ENCODE data around the gene TMED7.
A peak's percentile ranks its signal among the peaks of the same experiment; 100 is the strongest.

TMED7 gene

DNA sequence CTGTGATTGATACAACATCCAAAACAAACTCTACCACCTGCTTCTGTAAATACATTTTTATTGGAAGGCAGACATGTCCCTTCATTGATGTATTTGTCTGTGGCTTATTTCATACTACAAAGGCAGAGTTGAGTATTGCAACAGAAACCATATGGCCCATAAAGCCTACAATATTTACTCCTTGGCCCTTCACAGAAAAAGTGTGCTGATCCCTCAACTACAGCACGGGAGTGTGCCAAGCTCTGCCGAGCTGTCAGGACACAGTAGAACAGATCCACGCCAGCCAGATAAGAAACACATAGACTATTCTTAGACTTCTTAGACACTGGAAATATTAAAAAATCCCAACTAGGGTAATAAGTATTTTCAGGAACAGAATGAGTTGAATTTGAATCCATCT, 36.8 kb downstream of the TMED7 start:
- DNase-seq: no peak
- in situ Hi-C loops (cut with MboI; ENCODE audit: low pct_unique_long_range_greater_than_20kb, low sequenced_read_pairs): loop anchor here (25.0 kb wide), 1 partner anchor 502 kb away; no protein-coding TSS in a partner anchor

DNA sequence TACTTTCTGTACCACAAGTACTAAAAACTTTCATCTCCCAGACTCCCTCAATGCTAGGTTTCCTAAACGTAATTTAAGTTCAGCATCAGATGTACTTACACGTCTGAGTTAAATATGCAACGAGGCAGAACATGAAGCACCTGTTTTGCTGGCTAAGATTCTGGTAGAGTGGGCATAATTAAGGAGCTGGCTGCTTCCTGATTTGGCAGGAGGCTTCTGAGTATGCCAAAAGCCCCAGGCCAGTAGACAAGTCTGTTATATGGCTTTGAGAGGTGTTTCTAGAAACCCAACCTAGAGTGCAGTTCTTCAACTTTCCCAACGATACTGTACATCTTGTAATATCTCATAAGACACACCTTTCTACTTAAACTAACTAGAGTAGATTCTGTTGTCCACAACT, 37.2 kb downstream of the TMED7 start:
- DNase-seq: no peak
- in situ Hi-C loops (cut with MboI; ENCODE audit: low pct_unique_long_range_greater_than_20kb, low sequenced_read_pairs): loop anchor here (25.0 kb wide), 1 partner anchor 501 kb away; no protein-coding TSS in a partner anchor

GRCh38 chr5:115586525-115587146, 39.2 kb downstream of the TMED7 start:
- DNase-seq: peak; percentile 36
- in situ Hi-C loops (cut with MboI; ENCODE audit: low pct_unique_long_range_greater_than_20kb, low sequenced_read_pairs): loop anchor here (25.0 kb wide), 1 partner anchor 499 kb away; no protein-coding TSS in a partner anchor

GRCh38 chr5:115585265-115585664, 40.6 kb downstream of the TMED7 start:
- no peak for DNase-seq
- in situ Hi-C loops (cut with MboI; ENCODE audit: low pct_unique_long_range_greater_than_20kb, low sequenced_read_pairs): loop anchor here (25.0 kb wide), 1 partner anchor 498 kb away; no protein-coding TSS in a partner anchor

- in situ Hi-C loops (cut with MboI; ENCODE audit: low pct_unique_long_range_greater_than_20kb, low sequenced_read_pairs): loop anchor here (25.0 kb wide), 1 partner anchor 497 kb away; no protein-coding TSS in a partner anchor
- no peak for DNase-seq
These were observed 41.3 kb downstream of the TMED7 start for GRCh38 chr5:115584501-115584900.

GRCh38 chr5:115583474-115583873, 42.4 kb downstream of the TMED7 start:
- DNase-seq: no peak
- in situ Hi-C loops (cut with MboI; ENCODE audit: low pct_unique_long_range_greater_than_20kb, low sequenced_read_pairs): loop anchor here (25.0 kb wide), 1 partner anchor 496 kb away; no protein-coding TSS in a partner anchor

DNA sequence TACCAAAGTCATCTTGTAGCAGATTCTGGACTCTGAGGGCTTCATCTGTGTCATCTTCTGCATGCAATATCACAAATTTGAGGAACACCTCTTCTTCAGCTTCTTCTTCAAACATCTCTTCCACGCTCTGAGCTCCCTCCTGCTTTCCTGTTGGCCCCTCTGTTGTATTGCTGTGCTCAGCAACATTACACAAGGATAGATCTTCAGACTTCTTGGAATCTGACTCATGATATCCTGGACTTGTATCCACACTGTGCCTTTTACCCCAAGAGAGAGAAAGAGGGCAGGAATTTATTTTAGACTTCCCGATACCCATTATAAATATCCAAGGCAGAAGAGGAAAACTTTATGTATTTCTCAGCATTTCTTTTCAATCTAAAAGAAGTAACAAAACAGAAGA, 44.9 kb downstream of the TMED7 start:
- in situ Hi-C loops (cut with MboI; ENCODE audit: low pct_unique_long_range_greater_than_20kb, low sequenced_read_pairs): loop anchor here (25.0 kb wide), 1 partner anchor 494 kb away; no protein-coding TSS in a partner anchor
- DNase-seq: no peak

- in situ Hi-C loops (cut with MboI; ENCODE audit: low pct_unique_long_range_greater_than_20kb, low sequenced_read_pairs): loop anchor here (25.0 kb wide), 1 partner anchor 492 kb away; no protein-coding TSS in a partner anchor
- DNase-seq: no peak
These were observed 46.1 kb downstream of the TMED7 start for GRCh38 chr5:115579747-115580173.

DNA sequence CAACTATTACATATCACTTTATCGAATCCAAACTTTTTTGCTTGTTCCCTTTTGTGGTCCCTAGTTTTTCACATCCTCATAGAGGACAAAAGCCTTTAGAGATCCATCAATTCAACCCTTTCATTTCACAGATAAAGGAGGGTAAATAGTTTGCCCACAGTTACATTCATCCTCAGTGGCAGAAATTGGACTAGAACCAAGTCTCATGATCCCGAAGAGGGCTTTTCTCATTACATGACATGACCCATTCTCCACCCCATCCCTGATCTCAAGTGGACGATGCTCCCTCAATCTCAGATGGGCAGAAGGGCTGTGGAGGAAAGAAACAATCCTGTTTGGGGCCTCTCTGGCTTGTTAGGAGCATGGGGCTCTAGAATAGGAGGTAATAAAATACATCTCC, 46.6 kb downstream of the TMED7 start:
- DNase-seq: no peak
- in situ Hi-C loops (cut with MboI; ENCODE audit: low pct_unique_long_range_greater_than_20kb, low sequenced_read_pairs): loop anchor here (25.0 kb wide), 1 partner anchor 492 kb away; no protein-coding TSS in a partner anchor

GRCh38 chr5:115578657-115579056, 47.2 kb downstream of the TMED7 start:
- in situ Hi-C loops (cut with MboI; ENCODE audit: low pct_unique_long_range_greater_than_20kb, low sequenced_read_pairs): loop anchor here (25.0 kb wide), 1 partner anchor 491 kb away; no protein-coding TSS in a partner anchor
- DNase-seq: no peak

DNA sequence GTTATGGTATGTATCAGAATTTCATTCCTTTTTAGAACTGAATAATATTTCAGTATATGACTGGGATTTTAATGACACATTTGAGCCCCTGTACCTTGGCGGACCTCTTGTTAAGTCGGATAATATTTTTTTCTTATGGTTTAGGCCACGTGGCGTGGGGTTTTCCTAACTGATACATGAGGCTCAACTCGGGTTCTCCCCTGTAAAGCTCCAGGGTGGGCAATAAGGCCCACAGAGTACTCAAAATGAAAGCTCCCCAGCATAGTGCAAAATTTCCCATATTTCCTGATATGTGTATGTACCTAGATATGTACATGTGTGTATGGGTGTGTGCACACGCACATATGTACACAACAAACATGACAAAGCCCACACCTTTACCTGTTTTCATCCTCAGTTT, 48.1 kb downstream of the TMED7 start:
- in situ Hi-C loops (cut with MboI; ENCODE audit: low pct_unique_long_range_greater_than_20kb, low sequenced_read_pairs): loop anchor here (25.0 kb wide), 1 partner anchor 490 kb away; no protein-coding TSS in a partner anchor
- DNase-seq: no peak

DNA sequence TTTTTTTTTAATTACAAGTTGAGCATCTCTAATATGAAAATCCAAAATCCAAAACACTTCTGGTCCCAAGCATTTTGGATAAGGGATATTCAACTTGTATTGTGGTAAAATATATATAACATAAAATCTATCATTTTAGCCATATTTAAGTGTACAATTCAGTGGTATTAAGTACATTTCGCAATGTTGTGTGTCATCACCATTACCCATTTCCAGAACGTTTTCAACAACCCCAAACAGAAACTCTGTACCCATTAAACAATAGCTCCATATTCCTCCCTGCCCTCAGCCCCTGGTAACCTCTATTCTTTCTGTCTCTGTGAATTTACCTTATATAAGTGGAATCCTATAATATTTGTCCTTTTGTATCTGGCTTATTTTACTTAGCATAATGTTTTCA, 48.5 kb downstream of the TMED7 start:
- in situ Hi-C loops (cut with MboI; ENCODE audit: low pct_unique_long_range_greater_than_20kb, low sequenced_read_pairs): loop anchor here (25.0 kb wide), 1 partner anchor 490 kb away; no protein-coding TSS in a partner anchor
- no peak for DNase-seq

DNA sequence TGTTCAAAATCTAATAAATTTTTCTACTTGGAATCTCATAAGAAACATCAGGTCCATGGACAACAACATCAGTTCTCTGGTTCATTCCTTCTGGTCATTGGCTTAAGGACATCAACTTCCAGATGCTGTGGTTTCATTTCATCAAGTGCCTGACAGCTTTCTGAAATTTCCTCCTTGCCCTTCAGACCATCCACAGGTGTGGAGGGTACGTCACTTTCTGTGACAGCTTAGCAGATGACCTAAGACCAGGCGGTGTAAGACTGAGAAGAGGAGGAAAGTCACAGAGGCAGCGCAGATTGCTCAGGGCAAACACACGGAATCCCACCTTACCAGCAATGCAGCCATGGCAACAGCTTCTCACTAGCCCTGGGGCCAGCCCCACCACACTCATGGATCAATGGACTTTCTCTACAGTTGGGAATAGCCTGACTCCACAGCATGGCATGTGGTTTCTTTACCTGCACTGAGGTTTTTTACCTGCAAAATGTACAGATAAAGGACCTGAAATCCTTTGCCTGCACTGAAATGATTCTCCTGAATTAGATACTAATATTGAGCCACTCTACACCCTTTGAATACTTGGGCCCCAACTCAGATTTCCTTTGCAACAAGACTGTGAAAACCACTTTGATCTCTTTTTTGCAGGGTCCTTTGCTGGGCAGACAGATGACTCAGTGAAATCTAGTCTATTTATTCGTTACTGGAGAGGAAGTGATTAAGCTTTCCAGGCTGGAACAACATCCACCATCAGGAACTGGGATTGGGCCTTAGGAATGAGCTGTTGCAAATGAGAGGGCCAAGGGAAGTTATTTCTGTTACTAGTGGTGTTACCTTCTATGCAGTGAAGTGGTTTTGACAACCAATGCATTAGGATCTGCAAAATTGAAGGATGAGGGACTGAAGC, 50.4 kb downstream of the TMED7 start:
- in situ Hi-C loops (cut with MboI; ENCODE audit: low pct_unique_long_range_greater_than_20kb, low sequenced_read_pairs): loop anchor here (25.0 kb wide), 1 partner anchor 488 kb away; no protein-coding TSS in a partner anchor
- DNase-seq: no peak

- in situ Hi-C loops (cut with MboI; ENCODE audit: low pct_unique_long_range_greater_than_20kb, low sequenced_read_pairs): loop anchor here (25.0 kb wide), 1 partner anchor 261 kb away; no protein-coding TSS in a partner anchor
- DNase-seq: no peak
These were observed 52.7 kb downstream of the TMED7 start for GRCh38 chr5:115573133-115573532.

DNA sequence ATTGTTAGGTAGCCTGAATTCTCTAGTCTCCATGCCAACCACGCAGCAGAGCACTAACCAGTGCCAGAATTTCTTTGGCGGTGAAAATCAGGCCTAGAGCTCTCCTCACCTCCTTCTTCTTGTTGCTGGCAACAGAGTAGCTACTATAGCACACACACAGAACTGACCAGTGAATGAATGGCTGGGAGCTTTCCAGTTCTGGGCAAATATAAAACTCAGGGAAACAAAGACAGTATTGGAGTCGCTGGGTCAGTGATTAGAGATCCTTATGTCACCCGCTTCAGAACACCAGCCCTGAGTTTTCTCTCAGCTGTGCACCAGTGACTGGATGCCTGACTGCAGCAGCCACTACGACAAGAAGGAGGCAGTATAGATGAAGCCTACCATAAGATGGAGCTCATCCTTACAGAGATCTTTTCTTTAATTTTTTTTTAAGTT, 54.4 kb downstream of the TMED7 start:
- no peak for DNase-seq
- in situ Hi-C loops (cut with MboI; ENCODE audit: low pct_unique_long_range_greater_than_20kb, low sequenced_read_pairs): loop anchor here (25.0 kb wide), 1 partner anchor 259 kb away; no protein-coding TSS in a partner anchor

GRCh38 chr5:115568668-115569067, 57.2 kb downstream of the TMED7 start:
- no peak for DNase-seq
- in situ Hi-C loops (cut with MboI; ENCODE audit: low pct_unique_long_range_greater_than_20kb, low sequenced_read_pairs): loop anchor here (25.0 kb wide), 1 partner anchor 256 kb away; no protein-coding TSS in a partner anchor

- DNase-seq: no peak
- in situ Hi-C loops (cut with MboI; ENCODE audit: low pct_unique_long_range_greater_than_20kb, low sequenced_read_pairs): loop anchor here (25.0 kb wide), 1 partner anchor 253 kb away; no protein-coding TSS in a partner anchor
These were observed 60.6 kb downstream of the TMED7 start for GRCh38 chr5:115565233-115565632.

Measured in KBM-7 (cell line).